KOPT-K1 (cell line): ENCODE data around the gene C1orf141.

Source experiments
- H3K27ac ChIP-seq: fragments of 200-600 bp; sonication (generic); 2 replicates; pipeline ENCODE4 v1.5.1; 2016; ENCODE audit warnings: antibody characterized with exemption, mild to moderate bottlenecking, low read depth, low read length; ENCODE audit not compliant: poor library complexity, severe bottlenecking
- H3K36me3 ChIP-seq: fragments of 200-600 bp; sonication (generic); 2 replicates; pipeline ENCODE4 v1.5.1; 2017; ENCODE audit warnings: antibody characterized with exemption, mild to moderate bottlenecking, low read length, moderate library complexity; ENCODE audit not compliant: insufficient read depth
- H3K9me3 ChIP-seq: fragments of 200-600 bp; sonication (generic); 2 replicates; pipeline ENCODE4 v1.5.1; 2017; ENCODE audit warnings: antibody characterized with exemption, low read length, mild to moderate bottlenecking; ENCODE audit not compliant: insufficient read depth, poor library complexity, severe bottlenecking

Gene C1orf141

GRCh38 chr1:67126974-67127373 lies 7.8 kb downstream of the C1orf141 start:
- no peaks in the 10 kb centered on the region for H3K36me3 ChIP-seq
- no peak overlapping the region for H3K27ac ChIP-seq
- no peaks in the 10 kb centered on the region for H3K9me3 ChIP-seq

DNA sequence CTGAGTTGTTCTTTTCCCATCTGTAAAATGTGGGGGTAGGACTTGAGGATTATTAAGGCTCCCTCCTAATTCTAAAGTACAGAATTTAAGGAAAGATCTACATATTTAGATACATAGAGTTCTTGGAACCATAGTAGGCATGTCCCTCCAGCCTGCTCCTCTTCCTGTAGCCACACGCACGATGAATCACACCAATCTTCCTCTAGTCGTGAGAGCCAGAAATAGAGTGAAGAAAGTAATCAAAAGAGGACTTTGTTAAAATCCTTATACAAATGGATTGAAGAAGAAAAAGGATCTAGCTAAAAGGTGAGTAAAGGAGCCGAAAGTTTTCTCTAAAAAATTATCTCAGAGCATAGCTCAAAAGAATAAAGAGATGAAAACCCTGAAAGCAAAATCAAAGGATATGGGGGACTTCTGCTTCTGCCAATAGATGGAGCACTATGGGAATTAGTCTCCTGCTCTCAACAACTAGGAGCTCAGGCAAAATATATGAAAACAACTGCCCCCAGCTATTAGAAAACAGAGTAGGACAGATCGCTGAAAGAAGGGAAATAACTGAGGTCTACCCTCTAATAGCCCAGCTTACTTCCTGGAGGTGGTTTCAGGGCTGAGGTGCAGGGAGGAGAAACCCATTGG lies 8.5 kb downstream of the C1orf141 start:
- H3K36me3 ChIP-seq = no peaks in the 10 kb centered on the region

GRCh38 chr1:67124455-67124854 lies 10.3 kb downstream of the C1orf141 start:
- Histone ChIP-seq H3K36me3 (no peaks in the 10 kb centered on the region), H3K27ac (no peak overlapping the region), H3K9me3 (no peaks in the 10 kb centered on the region)

More for the DNA sequence above, 8.5 kb downstream of the C1orf141 start:
- H3K27ac ChIP-seq = no peak overlapping the region
- no peaks in the 10 kb centered on the region for H3K9me3 ChIP-seq

GRCh38 chr1:67120855-67121619 lies 13.7 kb downstream of the C1orf141 start:
- Histone ChIP-seq H3K9me3 (no peaks in the 10 kb centered on the region), H3K36me3 (no peaks in the 10 kb centered on the region)

DNA sequence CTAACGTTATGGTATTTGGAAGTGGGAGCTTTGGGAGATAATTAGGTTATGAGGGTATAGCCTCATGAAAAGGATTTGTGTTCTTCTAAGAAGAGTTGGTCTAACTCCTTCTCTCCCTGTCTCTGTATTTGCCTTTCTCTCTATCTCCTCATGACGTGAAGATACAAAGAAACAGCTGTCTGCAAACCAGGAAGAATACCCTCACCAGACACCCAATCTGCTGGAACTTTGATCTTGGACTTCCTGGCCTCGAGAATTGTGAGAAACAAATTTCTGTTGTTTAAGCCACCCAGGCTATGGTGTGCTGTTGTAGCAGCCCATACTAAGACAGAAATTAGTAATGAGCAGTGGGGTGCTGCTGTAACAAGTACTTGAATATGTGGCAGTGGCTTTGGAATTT lies 16.1 kb downstream of the C1orf141 start:
- Histone ChIP-seq H3K27ac (no peak overlapping the region), H3K9me3 (peaks cover 4% of the 10 kb centered on the region), H3K36me3 (no peaks in the 10 kb centered on the region)

More at GRCh38 chr1:67120855-67121619, 13.7 kb downstream of the C1orf141 start:
- H3K27ac ChIP-seq = no peak overlapping the region

DNA sequence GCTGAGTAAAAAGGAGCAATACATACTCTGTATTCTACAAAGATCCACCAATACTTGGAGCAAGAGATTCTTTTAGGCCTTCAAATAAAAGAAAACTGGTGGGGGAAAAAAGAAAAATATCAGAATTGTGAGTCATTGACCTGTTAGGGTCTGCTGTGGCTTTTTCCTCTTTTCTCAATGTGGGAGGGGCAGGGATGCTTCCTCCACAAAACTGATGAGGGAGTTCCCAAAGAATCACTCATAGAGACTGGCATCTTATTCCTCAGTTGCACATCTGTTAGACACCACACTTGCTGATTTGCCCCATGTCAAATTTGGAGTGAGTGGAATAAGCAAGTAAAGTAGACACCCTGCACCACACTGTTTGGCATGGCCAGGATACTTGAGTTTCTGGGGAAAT lies 16.6 kb downstream of the C1orf141 start:
- Histone ChIP-seq H3K27ac (no peak overlapping the region), H3K9me3 (peaks cover 9% of the 10 kb centered on the region), H3K36me3 (no peaks in the 10 kb centered on the region)

- no peak overlapping the region for H3K27ac ChIP-seq
These were observed 20.6 kb downstream of the C1orf141 start for GRCh38 chr1:67114162-67114561.

GRCh38 chr1:67110352-67110751 lies 24.4 kb downstream of the C1orf141 start:
- Histone ChIP-seq H3K27ac (no peak overlapping the region), H3K9me3 (peaks cover 12% of the 10 kb centered on the region), H3K36me3 (no peaks in the 10 kb centered on the region)

More at GRCh38 chr1:67114162-67114561, 20.6 kb downstream of the C1orf141 start:
- Histone ChIP-seq H3K36me3 (no peaks in the 10 kb centered on the region), H3K9me3 (peaks cover 12% of the 10 kb centered on the region)

DNA sequence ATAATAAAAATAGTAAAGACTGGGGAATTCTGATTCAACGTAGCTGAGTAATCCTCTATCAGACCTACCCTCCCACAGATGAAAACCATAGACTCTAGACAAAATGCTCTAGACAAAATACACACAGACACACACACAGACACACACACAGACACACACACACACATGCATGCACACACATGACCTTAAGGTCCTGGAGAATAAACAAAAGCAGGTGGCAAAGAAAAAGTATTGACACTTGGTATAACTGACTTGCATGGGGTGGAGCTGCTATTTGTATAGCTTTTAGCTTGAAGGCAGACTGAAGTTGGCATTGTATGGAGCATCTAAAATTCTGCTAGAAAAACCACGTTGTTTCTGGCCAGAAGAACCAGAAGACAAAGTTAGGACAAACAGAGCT lies 29.3 kb downstream of the C1orf141 start:
- no peaks in the 10 kb centered on the region for H3K36me3 ChIP-seq
- H3K9me3 ChIP-seq = no peaks in the 10 kb centered on the region
- no peak overlapping the region for H3K27ac ChIP-seq

DNA sequence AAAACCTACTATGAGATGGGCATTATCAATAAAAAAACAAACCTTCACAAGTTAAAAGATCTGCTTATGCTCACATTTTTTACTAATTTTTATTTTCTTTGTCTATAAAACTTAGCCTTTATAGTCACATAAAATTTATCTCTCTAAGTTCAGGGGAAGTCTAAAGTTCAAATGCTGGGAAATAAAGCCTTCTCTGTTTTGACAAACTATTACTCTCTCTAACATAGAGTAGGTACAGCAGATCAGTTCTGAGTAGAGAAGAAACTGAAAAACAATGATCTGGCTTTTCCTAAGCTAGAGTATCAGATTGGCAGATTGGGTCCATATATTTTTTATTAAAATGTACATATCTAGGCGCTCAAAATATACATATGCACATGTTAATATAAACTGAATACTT lies 31.2 kb downstream of the C1orf141 start:
- no peaks in the 10 kb centered on the region for H3K36me3 ChIP-seq
- H3K27ac ChIP-seq = no peak overlapping the region
- H3K9me3 ChIP-seq = no peaks in the 10 kb centered on the region

- Histone ChIP-seq H3K27ac (no peak overlapping the region), H3K9me3 (no peaks in the 10 kb centered on the region), H3K36me3 (no peaks in the 10 kb centered on the region)
These were observed 33.9 kb downstream of the C1orf141 start for GRCh38 chr1:67100833-67101232.

DNA sequence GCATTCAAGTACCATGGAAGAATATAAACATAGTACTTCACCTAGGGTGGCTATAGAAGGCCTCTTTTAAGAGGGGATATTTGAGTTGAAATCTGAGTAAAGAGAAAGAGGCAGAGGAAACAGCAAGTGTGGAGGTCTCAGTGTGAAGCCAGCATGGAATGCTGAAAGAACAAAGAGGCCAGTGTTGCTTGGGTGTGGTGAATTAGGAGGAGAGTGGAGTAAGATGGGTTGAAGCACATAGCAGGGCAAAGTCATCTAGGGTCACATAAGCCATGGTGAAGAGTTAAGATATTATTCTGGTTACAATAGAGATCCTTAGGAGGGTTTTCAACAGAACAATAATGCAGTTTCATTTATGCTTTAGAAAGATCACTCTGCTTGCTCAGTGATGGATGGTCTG lies 37.5 kb downstream of the C1orf141 start:
- Histone ChIP-seq H3K36me3 (no peaks in the 10 kb centered on the region), H3K9me3 (no peaks in the 10 kb centered on the region), H3K27ac (no peak overlapping the region)

GRCh38 chr1:67094191-67094590 lies 40.6 kb downstream of the C1orf141 start:
- no peaks in the 10 kb centered on the region for H3K36me3 ChIP-seq
- H3K9me3 ChIP-seq = no peaks in the 10 kb centered on the region
- H3K27ac ChIP-seq = no peak overlapping the region

DNA sequence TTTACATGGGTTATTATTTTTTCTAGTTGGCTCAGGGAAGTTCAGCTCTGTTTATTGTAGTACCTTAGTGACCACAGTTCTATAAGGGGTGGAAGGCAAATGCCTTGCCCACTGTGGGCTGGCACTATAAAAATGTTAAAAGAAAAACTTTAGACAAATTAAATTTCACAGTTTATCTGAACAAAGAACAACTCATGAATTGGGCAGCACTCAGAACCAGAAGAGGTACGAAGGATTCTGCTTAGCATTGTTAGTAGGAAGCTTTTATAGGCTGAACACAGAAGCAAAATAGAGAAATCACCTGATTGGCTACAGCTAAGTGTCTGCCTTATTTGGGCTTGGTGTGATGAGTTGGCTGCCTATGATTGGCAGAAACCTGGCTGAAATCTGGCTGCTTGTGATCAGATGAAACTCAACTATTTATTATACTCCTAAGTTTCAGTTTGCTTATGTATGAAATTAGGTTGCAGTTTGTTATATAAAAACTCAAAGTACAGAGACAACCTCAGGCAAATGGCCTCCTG lies 45.0 kb downstream of the C1orf141 start:
- Histone ChIP-seq H3K27ac (no peak overlapping the region), H3K9me3 (no peaks in the 10 kb centered on the region), H3K36me3 (no peaks in the 10 kb centered on the region)

DNA sequence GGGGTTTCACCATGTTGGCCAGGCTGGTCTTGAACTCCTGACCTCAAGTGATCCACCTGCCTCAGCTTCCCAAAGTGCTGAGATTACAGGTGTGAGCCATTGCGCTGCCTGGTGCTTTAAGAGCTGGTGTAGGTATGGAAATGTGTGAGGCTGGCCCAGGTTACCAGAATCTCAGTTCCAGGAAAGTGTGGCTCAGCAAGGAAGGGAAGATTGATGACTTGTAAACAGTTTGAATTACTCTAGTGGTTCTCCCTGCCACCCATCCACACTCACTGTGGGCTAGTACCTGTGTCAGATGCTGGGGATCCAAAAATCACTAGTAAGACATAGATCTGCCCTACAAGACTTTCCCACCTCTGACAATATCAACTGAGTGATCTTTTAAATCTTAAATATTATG lies 46.3 kb downstream of the C1orf141 start:
- H3K27ac ChIP-seq = no peak overlapping the region
- no peaks in the 10 kb centered on the region for H3K9me3 ChIP-seq

DNA sequence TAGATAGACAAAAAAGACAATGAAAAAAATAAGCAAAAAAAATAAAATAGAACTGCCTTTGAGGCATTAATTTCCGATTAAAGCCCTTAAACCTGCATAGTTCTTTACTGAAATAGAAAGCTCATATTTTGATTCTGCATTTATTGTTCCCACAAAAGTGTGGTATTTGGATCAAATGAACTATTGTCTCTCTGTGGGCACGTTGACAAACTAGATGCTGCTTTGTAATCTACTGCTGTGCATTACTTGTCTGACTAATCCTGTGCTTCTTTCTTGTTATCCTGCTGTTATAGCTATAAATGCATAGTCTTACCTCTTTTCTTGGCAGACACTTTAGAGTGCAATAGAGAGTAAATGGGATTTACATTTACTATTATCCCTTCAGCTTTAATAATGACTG lies 49.4 kb downstream of the C1orf141 start:
- Histone ChIP-seq H3K27ac (no peak overlapping the region), H3K9me3 (no peaks in the 10 kb centered on the region)

More for the DNA sequence above, 46.3 kb downstream of the C1orf141 start:
- no peaks in the 10 kb centered on the region for H3K36me3 ChIP-seq

More for the DNA sequence above, 49.4 kb downstream of the C1orf141 start:
- no peaks in the 10 kb centered on the region for H3K36me3 ChIP-seq
